Measurements from ENCODE around the gene PIM3.

DNA sequence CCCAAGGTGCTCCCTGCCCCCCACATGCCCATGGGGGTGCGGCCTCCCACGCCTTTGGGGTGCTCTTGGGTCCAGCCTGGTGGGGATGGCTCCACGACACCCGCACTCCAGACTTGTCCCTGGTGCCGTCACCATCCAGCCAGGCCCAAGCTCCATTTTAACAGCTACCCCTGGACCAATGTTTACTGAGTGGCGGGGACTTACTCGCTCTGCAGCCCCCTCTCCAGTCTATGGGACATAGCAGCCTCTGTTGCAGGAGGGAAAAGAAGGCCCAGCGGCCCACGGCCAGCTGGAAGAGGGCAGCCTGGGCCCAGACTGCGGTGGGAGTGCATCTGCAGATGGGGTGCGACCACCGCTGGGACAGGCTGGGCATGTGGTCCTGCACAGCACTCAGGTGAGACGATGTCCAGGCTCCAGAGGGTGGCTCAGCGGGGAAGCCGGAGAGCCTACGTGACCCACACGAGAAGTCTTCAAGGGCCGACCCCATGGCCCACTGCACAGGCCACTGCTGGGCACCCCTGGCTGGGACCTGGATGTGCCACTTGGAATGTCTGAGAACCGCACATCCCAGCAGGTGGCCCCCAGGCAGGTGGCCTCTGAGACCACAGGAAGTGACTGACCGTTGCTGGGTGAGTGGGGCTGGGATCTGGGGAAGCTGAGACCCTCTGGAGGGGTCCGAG is 33.9 kb downstream of the PIM3 start:
- TF ChIP-seq CTCF (IDR thresholded peaks at IDR 0.05; ENCODE audit: control extremely low read depth in 1 of 3, insufficient read depth in 1 of 3, low read depth in 1 of 3, low read length in 3 of 3) = no peak
- TF ChIP-seq TCF12 (IDR thresholded peaks at IDR 0.05; ENCODE audit: low read depth, low read length) = no peak
- TF ChIP-seq, protein P1, sequence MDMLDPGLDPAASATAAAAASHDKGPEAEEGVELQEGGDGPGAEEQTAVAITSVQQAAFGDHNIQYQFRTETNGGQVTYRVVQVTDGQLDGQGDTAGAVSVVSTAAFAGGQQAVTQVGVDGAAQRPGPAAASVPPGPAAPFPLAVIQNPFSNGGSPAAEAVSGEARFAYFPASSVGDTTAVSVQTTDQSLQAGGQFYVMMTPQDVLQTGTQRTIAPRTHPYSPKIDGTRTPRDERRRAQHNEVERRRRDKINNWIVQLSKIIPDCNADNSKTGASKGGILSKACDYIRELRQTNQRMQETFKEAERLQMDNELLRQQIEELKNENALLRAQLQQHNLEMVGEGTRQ (IDR thresholded peaks at IDR 0.05; ENCODE audit: low read length) = no peak

Measured in H1 (cell line).